HG02884 (cell line): ENCODE data around the gene PPP1R13L.

Source experiments
- ATAC-seq: cut with Tn5 transposase; IDR thresholded peaks from one replicate; pipeline ENCODE4 v1.9.1; 2021; ENCODE audit warnings: mild to moderate bottlenecking, moderate library complexity; ENCODE audit not compliant: unreplicated experiment

PPP1R13L gene, protein sequence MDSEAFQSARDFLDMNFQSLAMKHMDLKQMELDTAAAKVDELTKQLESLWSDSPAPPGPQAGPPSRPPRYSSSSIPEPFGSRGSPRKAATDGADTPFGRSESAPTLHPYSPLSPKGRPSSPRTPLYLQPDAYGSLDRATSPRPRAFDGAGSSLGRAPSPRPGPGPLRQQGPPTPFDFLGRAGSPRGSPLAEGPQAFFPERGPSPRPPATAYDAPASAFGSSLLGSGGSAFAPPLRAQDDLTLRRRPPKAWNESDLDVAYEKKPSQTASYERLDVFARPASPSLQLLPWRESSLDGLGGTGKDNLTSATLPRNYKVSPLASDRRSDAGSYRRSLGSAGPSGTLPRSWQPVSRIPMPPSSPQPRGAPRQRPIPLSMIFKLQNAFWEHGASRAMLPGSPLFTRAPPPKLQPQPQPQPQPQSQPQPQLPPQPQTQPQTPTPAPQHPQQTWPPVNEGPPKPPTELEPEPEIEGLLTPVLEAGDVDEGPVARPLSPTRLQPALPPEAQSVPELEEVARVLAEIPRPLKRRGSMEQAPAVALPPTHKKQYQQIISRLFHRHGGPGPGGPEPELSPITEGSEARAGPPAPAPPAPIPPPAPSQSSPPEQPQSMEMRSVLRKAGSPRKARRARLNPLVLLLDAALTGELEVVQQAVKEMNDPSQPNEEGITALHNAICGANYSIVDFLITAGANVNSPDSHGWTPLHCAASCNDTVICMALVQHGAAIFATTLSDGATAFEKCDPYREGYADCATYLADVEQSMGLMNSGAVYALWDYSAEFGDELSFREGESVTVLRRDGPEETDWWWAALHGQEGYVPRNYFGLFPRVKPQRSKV

GRCh38 chr19:45404557-45405434 lies at the start of gene PPP1R13L:
TSS of gene PPP1R13L (minus strand) at chr19:45405069. CDS start at chr19:45398318, 6,751 bp downstream.
- ATAC-seq: no peak

DNA sequence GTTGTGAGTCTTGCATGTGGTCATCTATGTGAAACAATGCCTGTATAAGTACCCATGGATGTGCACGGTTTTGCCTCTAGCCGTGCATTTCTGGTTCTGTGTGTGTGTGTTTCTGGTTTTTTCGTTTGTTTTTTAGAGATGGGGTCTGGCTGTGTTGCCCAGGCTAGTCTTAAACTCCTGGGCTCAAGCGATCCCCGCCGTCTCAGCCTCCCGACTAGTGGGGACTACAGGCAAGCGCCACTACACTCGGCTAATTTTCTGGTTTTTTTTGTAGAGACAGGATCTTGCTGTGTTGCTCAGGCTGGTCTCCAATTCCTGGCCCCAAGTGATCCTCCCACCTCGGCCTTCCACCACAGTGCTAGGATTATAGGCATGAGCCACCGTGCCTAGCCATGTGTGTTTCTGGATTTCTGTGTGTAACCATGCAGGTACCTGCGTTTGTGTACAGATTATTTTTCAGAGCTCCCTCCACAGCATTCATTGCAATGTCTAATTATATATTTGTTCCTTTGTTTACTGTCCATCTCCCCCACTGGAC lies 47.0 kb upstream of the PPP1R13L start:
- ATAC-seq: no peak

- no peak for ATAC-seq
Measured at GRCh38 chr19:45451131-45451849, 46.4 kb upstream of the PPP1R13L start.

GRCh38 chr19:45450012-45450333 lies 45.1 kb upstream of the PPP1R13L start:
- ATAC-seq: no peak

DNA sequence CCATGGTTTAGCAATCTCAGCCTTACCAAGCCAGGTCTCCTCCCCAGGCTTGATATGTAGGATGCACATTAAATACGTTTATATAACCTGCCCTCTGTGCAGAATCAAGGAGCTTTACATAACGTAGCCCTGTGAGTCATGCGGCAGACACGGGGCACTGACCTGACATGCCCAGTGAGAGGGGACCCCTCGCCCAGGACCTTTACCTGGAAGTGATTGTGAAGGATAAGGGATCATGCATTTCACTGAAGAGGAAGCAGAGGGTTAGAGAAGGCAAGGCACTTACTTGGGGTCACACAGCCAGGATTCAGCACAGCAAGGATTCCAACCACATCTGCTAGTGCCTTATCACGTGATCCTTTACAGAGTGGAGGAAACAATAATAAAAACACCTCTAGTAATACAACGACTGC lies 44.0 kb upstream of the PPP1R13L start:
- no peak for ATAC-seq

- no peak for ATAC-seq
Measured at GRCh38 chr19:45448425-45448756, 43.5 kb upstream of the PPP1R13L start.

GRCh38 chr19:45446944-45447343 lies 42.1 kb upstream of the PPP1R13L start:
- ATAC-seq: no peak

DNA sequence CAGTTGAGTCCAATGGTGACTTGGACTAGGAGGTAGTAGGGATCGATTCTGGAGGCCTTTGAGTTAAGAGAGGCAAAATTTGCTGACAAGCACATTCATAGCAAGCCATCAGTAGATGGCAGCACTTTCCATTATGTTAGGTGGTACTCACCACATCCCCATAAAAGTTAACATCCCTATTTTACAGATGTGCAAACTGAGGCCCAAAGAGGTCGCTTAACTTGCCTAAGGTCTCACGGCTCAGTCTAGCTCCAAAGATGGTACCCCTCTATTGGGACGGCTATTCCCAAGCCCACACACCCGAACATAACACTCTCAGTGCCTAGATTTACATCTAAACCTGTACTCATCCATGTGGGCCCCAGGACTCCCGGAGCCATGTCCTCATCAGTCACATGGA lies 41.4 kb upstream of the PPP1R13L start:
- ATAC-seq: no peak

GRCh38 chr19:45445139-45445538 lies 40.3 kb upstream of the PPP1R13L start:
- ATAC-seq: no peak

- no peak for ATAC-seq
Measured at GRCh38 chr19:45444318-45445041, 39.6 kb upstream of the PPP1R13L start.

DNA sequence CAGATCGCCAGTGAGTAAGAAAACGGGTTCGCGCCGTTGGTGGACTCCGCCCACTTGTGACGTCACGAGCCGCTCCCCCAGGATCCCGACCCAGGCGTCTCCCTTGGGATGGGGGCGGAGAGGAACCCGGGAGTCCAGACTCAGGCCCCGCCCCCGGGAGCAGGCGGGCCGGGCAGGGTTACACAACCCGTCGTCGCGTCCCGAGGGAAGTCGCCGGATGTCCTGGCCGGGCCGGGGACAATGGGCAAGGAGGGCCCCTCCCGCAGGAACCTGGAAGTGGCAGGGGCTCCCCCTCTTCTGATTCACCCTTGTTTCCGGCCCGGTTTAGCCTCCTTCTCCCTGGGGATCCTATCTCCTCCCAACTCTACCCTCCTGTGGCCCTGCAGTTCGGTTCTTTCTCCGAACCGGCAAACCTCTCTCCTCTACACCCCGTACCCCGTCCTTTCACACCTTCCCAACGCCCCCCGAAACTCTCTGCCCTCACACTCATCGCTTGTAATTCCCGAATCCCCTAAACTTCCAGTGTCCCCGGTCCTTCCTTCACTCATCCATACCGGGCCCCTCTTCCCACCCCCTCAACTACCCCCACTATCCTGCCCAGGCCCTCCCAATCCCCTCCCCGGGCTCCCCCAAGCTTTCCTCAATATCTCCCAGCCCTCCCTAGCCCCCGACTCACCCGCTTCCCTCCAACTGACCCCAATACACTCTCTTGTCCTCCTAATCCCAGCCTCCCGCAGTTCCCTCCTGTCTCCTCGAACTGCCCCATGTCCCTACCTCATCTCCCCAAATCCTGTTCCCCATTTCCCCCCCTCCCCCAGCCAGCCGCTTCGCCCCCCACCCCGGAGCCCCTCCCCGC lies 38.8 kb upstream of the PPP1R13L start:
- no peak for ATAC-seq

GRCh38 chr19:45442778-45443461 lies 38.1 kb upstream of the PPP1R13L start:
- ATAC-seq: no peak

GRCh38 chr19:45442408-45442777 lies 37.5 kb upstream of the PPP1R13L start:
- ATAC-seq: no peak

GRCh38 chr19:45440873-45441654 lies 36.2 kb upstream of the PPP1R13L start:
- no peak for ATAC-seq

DNA sequence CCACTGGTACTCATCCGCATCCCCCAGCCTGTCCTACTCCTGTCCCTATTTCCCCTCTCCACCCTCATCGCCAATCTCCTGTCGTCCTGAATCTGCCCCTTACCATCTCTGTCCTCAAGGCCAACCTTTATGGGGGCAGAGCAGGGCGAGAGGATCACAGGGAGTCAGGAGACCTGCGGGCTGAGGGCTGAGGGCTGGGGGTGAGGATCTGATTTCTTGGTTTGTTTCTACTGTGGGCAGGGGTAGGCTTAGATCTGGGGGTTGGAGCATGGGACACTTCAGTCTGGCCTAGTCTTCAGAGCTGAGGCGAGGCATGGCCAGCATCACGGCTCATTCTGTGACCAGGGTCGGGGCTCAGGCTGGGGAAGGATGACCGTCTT lies 35.4 kb upstream of the PPP1R13L start:
- ATAC-seq: no peak

GRCh38 chr19:45439569-45440258 lies 34.8 kb upstream of the PPP1R13L start:
- ATAC-seq: peak; percentile 53

- ATAC-seq: no peak
Measured at GRCh38 chr19:45439190-45439568, 34.3 kb upstream of the PPP1R13L start.
